Caco-2 (cell line): ENCODE measurements around the gene WNK2. TPM values are rescaled to one million over a fixed set of nuclear protein-coding genes. Genes with fewer than 3 reads are reported as not detected.
"Not testable (repeated sequence)": the region's sequence is repeated elsewhere in the genome, so short reads cannot be mapped to it uniquely, and the experiment has no call there.

ENCODE experiments used
- BruUV-seq: library from RNA; stranded (reverse); fragments of 400-500 nt; replicated peaks from 2 replicates; lab custom pipeline; 2021; lab: Mats Ljungman, UMichigan
- CTCF ChIA-PET: fragments of 300-600 bp; sonication (Branson Sonifier 250); formaldehyde crosslinking; loops from one replicate; lab custom pipeline; 2022; ENCODE audit warnings: antibody characterized with exemption; lab: Charles Lee
- POLR2A ChIA-PET: fragments of 300-600 bp; sonication (Branson Sonifier 250); formaldehyde crosslinking; loops from one replicate; lab custom pipeline; 2022; ENCODE audit warnings: antibody characterized with exemption; lab: Charles Lee
- DNase-seq, 2 experiments: peaks; one replicate each; pipeline versions ENCODE4 v3.0.0 to v3.0.0-alpha.2; 2020 to 2022
- H3K27me3 ChIP-seq: replicated peaks from 2 replicates; pipeline ENCODE4 v1.6.0; 2011; ENCODE audit warnings: low read length; ENCODE audit not compliant: control insufficient read depth, insufficient read depth
- H3K36me3 ChIP-seq: 2 replicates; pipeline ENCODE4 v1.5.1; 2011; ENCODE audit warnings: low read length; ENCODE audit not compliant: control insufficient read depth, insufficient read depth
- H3K4me1 ChIP-seq: fragments of 250-450 bp; sonication (Bioruptor Pico); 2 replicates; pipeline ENCODE4 v1.5.1; 2020; ENCODE audit warnings: mild to moderate bottlenecking
- H3K4me3 ChIP-seq: 2 replicates; pipeline ENCODE4 v1.5.1; 2011; ENCODE audit warnings: low read depth, mild to moderate bottlenecking, control low read depth, low read length
- H3K9me3 ChIP-seq: fragments of 250-450 bp; sonication (Bioruptor Pico); 2 replicates; pipeline ENCODE4 v1.5.1; 2020; ENCODE audit warnings: mild to moderate bottlenecking, moderate library complexity
- H3K27ac Mint-ChIP-seq: one replicate; pipeline ENCODE4 v1.8.0; 2022; ENCODE audit warnings: mixed read lengths; ENCODE audit not compliant: unreplicated experiment
- H3K27me3 Mint-ChIP-seq: one replicate; pipeline ENCODE4 v1.8.0; 2022; ENCODE audit warnings: mixed read lengths; ENCODE audit not compliant: insufficient read depth, unreplicated experiment
- H3K36me3 Mint-ChIP-seq: one replicate; pipeline ENCODE4 v1.8.0; 2022; ENCODE audit warnings: mild to moderate bottlenecking, mixed read lengths; ENCODE audit not compliant: insufficient read depth, unreplicated experiment
- H3K4me1 Mint-ChIP-seq: one replicate; pipeline ENCODE4 v1.8.0; 2022; ENCODE audit warnings: low read depth, mixed read lengths; ENCODE audit not compliant: unreplicated experiment
- H3K4me3 Mint-ChIP-seq: one replicate; pipeline ENCODE4 v1.8.0; 2022; ENCODE audit warnings: mild to moderate bottlenecking, moderate library complexity, mixed read lengths; ENCODE audit not compliant: unreplicated experiment
- H3K9me3 Mint-ChIP-seq: one replicate; pipeline ENCODE4 v1.8.0; 2022; ENCODE audit warnings: mixed read lengths; ENCODE audit not compliant: unreplicated experiment
- intact Hi-C: fragments of 100-400 bp; cut with micrococcal nuclease; formaldehyde crosslinking; loops from one replicate; pipeline ENCODE4 v1.10.0; 2022; ENCODE audit not compliant: unreplicated experiment
- total RNA-seq: library from RNA; stranded (reverse); gene quantifications from 2 replicates; pipeline ENCODE4 v1.2.3, GENCODE V29; 2022
- TF ChIP-seq, protein P1 (sequence below), 2 experiments: fragments of 200-600 bp in 1 of 2; IDR thresholded peaks; 1 replicate in 1 of 2; 2 replicates in 1 of 2; pipeline versions ENCODE4 v1.5.1 to v1.8.0; 2011 to 2022; ENCODE audit warnings: antibody characterized with exemption in 1 of 2, control low read depth in 1 of 2, inconsistent platforms in 1 of 2, low read depth in 1 of 2, low read length in 1 of 2, mild to moderate bottlenecking in 1 of 2, moderate library complexity in 1 of 2; ENCODE audit not compliant: insufficient read depth in 1 of 2, severe bottlenecking in 1 of 2, unreplicated experiment in 1 of 2

The WNK2 gene
- total RNA-seq, 1 experiment from 2014 or later = 21.7 TPM

DNA sequence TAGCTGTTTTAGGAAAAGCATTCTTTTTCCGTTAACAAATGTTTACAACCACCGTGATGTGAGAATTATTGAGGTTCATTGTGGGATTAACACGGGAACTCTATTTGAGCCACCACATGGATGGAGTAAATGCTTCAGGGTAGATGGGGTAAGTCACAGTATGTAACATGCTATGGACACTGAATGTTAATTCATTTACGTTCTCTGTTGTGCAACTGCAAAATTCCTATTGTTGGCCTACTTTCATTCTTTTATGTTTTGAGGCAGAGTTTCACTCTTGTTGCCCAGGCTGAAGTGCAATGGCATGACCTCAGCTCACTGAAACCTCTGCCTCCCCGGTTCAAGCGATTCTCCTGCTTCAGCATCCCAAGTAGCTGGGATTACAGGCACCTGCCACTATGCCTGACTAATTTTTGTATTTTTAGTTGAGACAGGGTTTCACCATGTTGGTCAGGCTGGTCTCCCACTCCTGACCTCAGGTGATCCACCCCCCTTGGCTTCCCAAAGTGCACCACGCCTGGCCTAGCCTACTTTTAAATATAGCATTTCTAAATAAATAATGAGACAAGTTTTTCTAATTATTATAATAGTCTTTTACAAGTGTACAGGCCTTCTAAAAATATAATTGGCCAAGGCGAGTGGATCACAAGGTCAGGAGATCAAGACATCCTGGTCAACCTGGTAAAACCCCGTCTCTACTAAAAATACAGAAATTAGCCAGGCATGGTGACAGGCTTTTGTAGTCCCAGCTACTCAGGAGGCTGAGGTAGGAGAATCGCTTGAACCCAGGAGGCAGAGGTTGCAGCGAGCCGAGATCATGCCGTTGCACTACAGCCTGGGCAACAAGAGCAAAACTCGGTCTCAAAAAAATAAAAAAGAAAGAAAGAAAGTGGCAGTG is 169.7 kb downstream of the WNK2 start:
- H3K36me3 ChIP-seq, H3K4me3 ChIP-seq, H3K27ac Mint-ChIP-seq, H3K9me3 ChIP-seq, H3K4me1 ChIP-seq, H3K4me1 Mint-ChIP-seq, H3K27me3 ChIP-seq, BruUV-seq, H3K9me3 Mint-ChIP-seq, DNase-seq, intact Hi-C loops, POLR2A ChIA-PET, CTCF ChIA-PET, H3K27me3 Mint-ChIP-seq, H3K4me3 Mint-ChIP-seq, H3K36me3 Mint-ChIP-seq: not testable (repeated sequence)

DNA sequence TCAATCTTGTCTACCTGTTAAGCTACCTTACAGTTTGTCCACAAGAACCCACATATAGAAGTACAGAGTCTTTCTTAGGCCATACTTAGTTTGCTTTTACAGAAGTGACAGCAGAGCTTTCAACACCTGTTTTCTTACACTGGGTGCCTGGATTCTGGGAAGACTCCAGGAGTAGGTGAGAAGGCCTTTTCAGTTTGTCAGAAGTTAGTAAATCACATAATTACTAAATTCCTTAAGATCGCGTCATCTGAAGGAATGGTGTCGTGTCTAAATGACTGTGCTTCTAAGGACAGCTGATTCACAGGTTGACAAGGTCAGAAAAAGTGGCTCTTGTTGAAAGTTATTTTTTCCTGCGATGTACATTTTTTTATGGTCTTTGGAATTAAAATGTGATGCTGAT is 170.5 kb downstream of the WNK2 start:
- Histone ChIP-seq H3K36me3 (no peaks in the 10 kb centered on the region), H3K27me3 (no peaks in the 10 kb centered on the region), H3K9me3 (no peaks in the 10 kb centered on the region), H3K4me3 (no peak overlapping the region), H3K4me1 (no peaks in the 10 kb centered on the region)
- H3K27ac Mint-ChIP-seq = no peak overlapping the region
- no peaks in the 10 kb centered on the region for H3K27me3 Mint-ChIP-seq
- no peaks in the 10 kb centered on the region for H3K9me3 Mint-ChIP-seq
- no peaks in the 10 kb centered on the region for H3K36me3 Mint-ChIP-seq
- DNase-seq = no peak
- POLR2A ChIA-PET = no interaction called here
- intact Hi-C loops = no loop called here
- no peak overlapping the region for H3K4me3 Mint-ChIP-seq
- CTCF ChIA-PET = no interaction called here
- BruUV-seq = no TSS peak
- TF ChIP-seq, protein P1, sequence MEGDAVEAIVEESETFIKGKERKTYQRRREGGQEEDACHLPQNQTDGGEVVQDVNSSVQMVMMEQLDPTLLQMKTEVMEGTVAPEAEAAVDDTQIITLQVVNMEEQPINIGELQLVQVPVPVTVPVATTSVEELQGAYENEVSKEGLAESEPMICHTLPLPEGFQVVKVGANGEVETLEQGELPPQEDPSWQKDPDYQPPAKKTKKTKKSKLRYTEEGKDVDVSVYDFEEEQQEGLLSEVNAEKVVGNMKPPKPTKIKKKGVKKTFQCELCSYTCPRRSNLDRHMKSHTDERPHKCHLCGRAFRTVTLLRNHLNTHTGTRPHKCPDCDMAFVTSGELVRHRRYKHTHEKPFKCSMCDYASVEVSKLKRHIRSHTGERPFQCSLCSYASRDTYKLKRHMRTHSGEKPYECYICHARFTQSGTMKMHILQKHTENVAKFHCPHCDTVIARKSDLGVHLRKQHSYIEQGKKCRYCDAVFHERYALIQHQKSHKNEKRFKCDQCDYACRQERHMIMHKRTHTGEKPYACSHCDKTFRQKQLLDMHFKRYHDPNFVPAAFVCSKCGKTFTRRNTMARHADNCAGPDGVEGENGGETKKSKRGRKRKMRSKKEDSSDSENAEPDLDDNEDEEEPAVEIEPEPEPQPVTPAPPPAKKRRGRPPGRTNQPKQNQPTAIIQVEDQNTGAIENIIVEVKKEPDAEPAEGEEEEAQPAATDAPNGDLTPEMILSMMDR (IDR thresholded peaks at IDR 0.05; ENCODE audit: insufficient read depth in 1 of 2, low read depth in 1 of 2, low read length in 1 of 2, severe bottlenecking in 1 of 2, unreplicated experiment in 1 of 2) = no peak
- no peaks in the 10 kb centered on the region for H3K4me1 Mint-ChIP-seq

DNA sequence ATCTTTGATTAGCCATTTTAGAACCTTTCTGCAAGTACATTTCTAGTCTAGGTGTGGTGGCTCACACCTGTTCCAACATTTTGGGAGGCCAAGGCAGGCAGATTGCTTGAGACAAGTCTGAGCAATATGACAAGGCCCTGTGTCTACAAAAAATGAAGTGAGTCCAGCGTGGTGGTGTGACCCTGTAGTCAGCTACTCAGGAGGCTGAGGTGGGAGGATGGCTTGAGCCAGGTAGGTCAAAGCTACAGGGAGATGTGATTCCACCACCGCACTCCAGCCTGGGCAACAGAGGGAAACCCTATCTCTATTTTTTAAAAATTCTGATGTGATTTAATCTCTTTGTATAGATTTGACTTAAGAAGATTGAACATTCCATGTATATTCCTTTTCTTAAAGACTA is 171.9 kb downstream of the WNK2 start:
- Histone ChIP-seq H3K4me1 (no peaks in the 10 kb centered on the region), H3K9me3 (no peaks in the 10 kb centered on the region), H3K36me3 (no peaks in the 10 kb centered on the region), H3K4me3 (no peak overlapping the region), H3K27me3 (no peaks in the 10 kb centered on the region)
- Mint-ChIP-seq H3K27ac (no peak overlapping the region), H3K27me3 (no peaks in the 10 kb centered on the region), H3K36me3 (no peaks in the 10 kb centered on the region), H3K4me3 (no peak overlapping the region), H3K4me1 (no peaks in the 10 kb centered on the region), H3K9me3 (no peaks in the 10 kb centered on the region)
- intact Hi-C loops = no loop called here
- DNase-seq = no peak
- TF ChIP-seq, protein P1 (IDR thresholded peaks at IDR 0.05; ENCODE audit: insufficient read depth in 1 of 2, low read depth in 1 of 2, low read length in 1 of 2, severe bottlenecking in 1 of 2, unreplicated experiment in 1 of 2) = no peak
- BruUV-seq = no TSS peak
- ChIA-PET POLR2A (no interaction called here), CTCF (no interaction called here)
